ENCODE measurements around the gene COMMD9. TPM values are rescaled to one million over a fixed set of nuclear protein-coding genes. Genes with fewer than 3 reads are reported as not detected.

Gene COMMD9
- total and polyA plus RNA-seq, 2 of the 4 experiments (the other 2 are of a cell fraction): 50.7 to 58.3 TPM

GRCh38 chr11:36228689-36229088 is 60.5 kb downstream of the COMMD9 start:
- Histone ChIP-seq H3K9ac (ENCODE audit: low read depth, low read length) (no peak overlapping the region), H2AK9ac (replicated peaks; ENCODE audit: low read depth, low read length, poor library complexity) (no peak overlapping the region), H4K8ac (ENCODE audit: low read depth in 2 of 2, low read length in 2 of 2) (no peak overlapping the region), H3K9me1 (ENCODE audit: insufficient read depth, low read length) (no peaks in the 10 kb centered on the region; the same call in 1 of the 2 replicates), H3K14ac (replicated peaks; ENCODE audit: low read depth, low read length) (no peak overlapping the region), H3K56ac (ENCODE audit: extremely low read depth, insufficient read depth, low read length) (no peak overlapping the region), H4K5ac (ENCODE audit: low read depth, low read length) (no peak overlapping the region), H3K27ac (ENCODE audit: insufficient read depth, low read length) (no peak overlapping the region), H3K4me3 (ENCODE audit: insufficient read depth, low read depth, low read length) (no peak overlapping the region), H3K4me1 (ENCODE audit: control insufficient read depth, insufficient read depth, low read length) (peaks cover 2% of the 10 kb centered on the region), H3K23ac (ENCODE audit: low read depth, low read length) (no peak overlapping the region), H4K91ac (ENCODE audit: insufficient read depth, low read depth, low read length) (no peak overlapping the region), H4K20me1 (ENCODE audit: insufficient read depth, low read length) (no peaks in the 10 kb centered on the region), H2AFZ (replicated peaks; ENCODE audit: low read length, poor library complexity) (no peak overlapping the region), H2BK120ac (ENCODE audit: low read depth, low read length) (no peak overlapping the region), H3K9me3 (ENCODE audit: control insufficient read depth, insufficient read depth, low read length) (no peaks in the 10 kb centered on the region), H3K18ac (ENCODE audit: low read depth, low read length) (no peak overlapping the region), H3K79me1 (ENCODE audit: low read depth in 1 of 2, low read length in 2 of 2) (no peaks in the 10 kb centered on the region), H2BK5ac (ENCODE audit: low read depth, low read length, poor library complexity, severe bottlenecking) (no peak overlapping the region), H3K4ac (ENCODE audit: low read depth, low read length) (no peak overlapping the region), H3K27me3 (ENCODE audit: control insufficient read depth, insufficient read depth, low read length) (no peaks in the 10 kb centered on the region), H2AK5ac (ENCODE audit: low read depth, low read length) (no peak overlapping the region), H3K4me2 (ENCODE audit: low read depth, low read length) (no peak overlapping the region), H2BK15ac (ENCODE audit: low read depth, low read length) (no peak overlapping the region), H3K36me3 (ENCODE audit: control insufficient read depth, insufficient read depth, low read length) (no peaks in the 10 kb centered on the region), H2BK20ac (ENCODE audit: low read depth, low read length) (no peak overlapping the region)
- intact Hi-C loops (cut with micrococcal nuclease) (no loop called here), dilution Hi-C loops (cut with HindIII; ENCODE audit: low sequenced_read_pairs, unreplicated experiment) (no loop called here), in situ Hi-C loops (cut with MboI; ENCODE audit: low sequenced_read_pairs) (no loop called here)
- ATAC-seq (ENCODE audit: low read depth) (no peak), DNase-seq (no peak)
- BruUV-seq (replicated peaks): no TSS peak
- 100% methylated on average over 1 of the region's 8 CpGs; no CpG with 5 or more reads in 1 of the 2 experiments for WGBS, 2 experiments (ENCODE audit: extremely low coverage in 2 of 2, insufficient read length in 1 of 2)
- CTCF ChIA-PET: no interaction called here
- TF ChIP-seq RFX5 (IDR thresholded peaks at IDR 0.05; ENCODE audit: low read depth, low read length): no peak
- TF ChIP-seq CTCF (conservative IDR thresholded peaks at IDR 0.05; ENCODE audit: low read depth, low read length): no peak
- no peak for TF ChIP-seq ELK1 (IDR thresholded peaks at IDR 0.05; ENCODE audit: borderline replicate concordance, low read depth, low read length)
- no peak for TF ChIP-seq FOS (IDR thresholded peaks at IDR 0.05; ENCODE audit: low read depth, low read length)
- no peak for TF ChIP-seq MXI1 (IDR thresholded peaks at IDR 0.05; ENCODE audit: borderline replicate concordance, low read depth, low read length)
- POLR2A ChIA-PET (ENCODE audit: unreplicated experiment): no interaction called here
